COLO668 (cell line): ENCODE measurements around the gene FAF1.
A peak's percentile ranks its signal among the peaks of the same experiment; 100 is the strongest.

ENCODE experiments used
- DNase-seq: peaks from one replicate; lab custom pipeline; 2025; ENCODE audit not compliant: unreplicated experiment; lab: John Stamatoyannopoulos, UW

Gene FAF1

GRCh38 chr1:50420689-50421365, 539.2 kb downstream of the FAF1 start:
- no peak for DNase-seq

GRCh38 chr1:50419907-50420677, 540.0 kb downstream of the FAF1 start:
- DNase-seq = no peak

- DNase-seq = peak; percentile 56
These were observed 540.7 kb downstream of the FAF1 start for GRCh38 chr1:50419192-50419906.

GRCh38 chr1:50418600-50419109, 541.4 kb downstream of the FAF1 start:
- DNase-seq = peak; percentile 56

- no peak for DNase-seq
These were observed 542.0 kb downstream of the FAF1 start for GRCh38 chr1:50417946-50418599.

GRCh38 chr1:50417507-50417906, 542.6 kb downstream of the FAF1 start:
- no peak for DNase-seq

GRCh38 chr1:50416553-50417453, 543.3 kb downstream of the FAF1 start:
- DNase-seq = no peak

- DNase-seq = no peak
These were observed 543.9 kb downstream of the FAF1 start for GRCh38 chr1:50416150-50416527.

- no peak for DNase-seq
These were observed 544.6 kb downstream of the FAF1 start for GRCh38 chr1:50415235-50416149.

GRCh38 chr1:50414853-50415234, 545.2 kb downstream of the FAF1 start:
- DNase-seq = no peak

- no peak for DNase-seq
These were observed 547.1 kb downstream of the FAF1 start for GRCh38 chr1:50412813-50413476.

GRCh38 chr1:50405814-50406213, 554.3 kb downstream of the FAF1 start:
- no peak for DNase-seq

- no peak for DNase-seq
These were observed 566.4 kb downstream of the FAF1 start for GRCh38 chr1:50393522-50394120.
